22Rv1 (cell line): ENCODE results near the gene F13A1.

Experiments
- H3K27ac ChIP-seq: fragments of 450-650 bp; 2 replicates; pipeline ENCODE4 v1.5.1; 2017
- CTCF ChIP-seq: fragments of 450-650 bp; IDR thresholded peaks from 2 replicates; pipeline ENCODE4 v1.5.1; 2017; ENCODE audit warnings: mild to moderate bottlenecking
- ZFX ChIP-seq: fragments of 450-650 bp; IDR thresholded peaks from 2 replicates; pipeline ENCODE4 v1.6.1; 2017; ENCODE audit warnings: antibody characterized with exemption, borderline replicate concordance

F13A1 gene

GRCh38 chr6:6357530-6357929 lies 37.1 kb upstream of the F13A1 start:
- H3K27ac ChIP-seq, result no peak overlapping the region
- TF ChIP-seq CTCF (no peak), ZFX (no peak)

DNA sequence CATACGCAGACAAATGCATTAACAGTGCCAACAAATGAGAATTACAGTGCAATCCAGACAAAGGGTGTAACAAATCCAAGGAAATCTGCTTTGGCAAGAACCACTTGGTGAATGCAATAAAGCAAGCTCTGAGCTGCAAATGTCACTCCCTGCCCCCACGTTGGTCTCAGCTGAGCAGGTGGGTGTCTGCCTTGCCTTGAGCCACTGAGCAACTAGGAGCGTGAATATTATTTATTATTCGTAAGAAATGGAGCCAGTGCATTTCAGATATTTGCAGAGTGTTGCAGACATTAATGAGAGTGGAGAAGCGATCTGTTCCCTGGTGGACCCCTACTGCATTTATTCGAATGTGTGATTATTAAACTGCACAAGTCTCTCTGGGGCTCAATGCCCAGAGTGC lies 36.6 kb upstream of the F13A1 start:
- TF ChIP-seq CTCF (no peak), ZFX (no peak)
- no peak overlapping the region for H3K27ac ChIP-seq

- TF ChIP-seq CTCF, result no peak
- TF ChIP-seq ZFX, result no peak
- H3K27ac ChIP-seq, result no peak overlapping the region
These were observed 32.3 kb upstream of the F13A1 start for GRCh38 chr6:6352772-6353171.

- TF ChIP-seq ZFX (no peak), CTCF (no peak)
These were observed 31.1 kb upstream of the F13A1 start for GRCh38 chr6:6351511-6352025.

GRCh38 chr6:6350696-6351095 lies 30.2 kb upstream of the F13A1 start:
- no peak for TF ChIP-seq CTCF
- TF ChIP-seq ZFX, result no peak
- H3K27ac ChIP-seq, result no peak overlapping the region

More at GRCh38 chr6:6351511-6352025, 31.1 kb upstream of the F13A1 start:
- no peak overlapping the region for H3K27ac ChIP-seq

DNA sequence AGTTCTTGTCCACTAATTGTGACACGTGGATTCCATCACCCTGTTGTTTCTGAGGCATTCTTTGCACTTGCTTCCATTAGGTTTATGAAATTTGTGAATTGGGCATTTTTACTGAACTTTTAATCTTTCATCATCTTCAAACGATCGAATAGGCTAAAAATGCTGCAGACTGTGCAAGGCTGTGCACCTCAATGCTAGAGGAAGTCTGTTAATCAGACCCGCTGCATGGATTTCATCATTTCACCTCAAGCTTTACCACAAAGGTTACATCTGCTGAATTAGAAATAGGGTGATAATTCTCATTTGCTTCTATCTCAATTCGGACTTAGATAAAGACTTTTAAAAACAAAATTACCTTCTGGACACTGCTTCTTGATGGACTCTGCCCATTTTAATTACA lies 27.8 kb upstream of the F13A1 start:
- no peak overlapping the region for H3K27ac ChIP-seq
- TF ChIP-seq ZFX (no peak), CTCF (no peak)

GRCh38 chr6:6346427-6347023 lies 26.1 kb upstream of the F13A1 start:
- TF ChIP-seq ZFX, result no peak
- TF ChIP-seq CTCF, result no peak
- H3K27ac ChIP-seq, result no peak overlapping the region
